ENCODE data around the gene SNAPC4.

The SNAPC4 gene

GRCh38 chr9:136395020-136395340 lies 5.0 kb downstream of the SNAPC4 start:
- Histone ChIP-seq H3K4me3 (no peak overlapping the region), H3K27ac (no peak overlapping the region)

GRCh38 chr9:136394312-136395019 lies 5.5 kb downstream of the SNAPC4 start:
- H3K27ac ChIP-seq, result no peak overlapping the region
- H3K4me3 ChIP-seq, result no peak overlapping the region

- Histone ChIP-seq H3K27ac (no peak overlapping the region), H3K4me3 (no peak overlapping the region)
Observed at GRCh38 chr9:136393531-136393930, 6.4 kb downstream of the SNAPC4 start.

- Histone ChIP-seq H3K27ac (no peak overlapping the region), H3K4me3 (no peak overlapping the region)
Observed at GRCh38 chr9:136392538-136393449, 7.2 kb downstream of the SNAPC4 start.

- Histone ChIP-seq H3K4me3 (no peak overlapping the region), H3K27ac (no peak overlapping the region)
Observed at GRCh38 chr9:136391737-136392537, 8.0 kb downstream of the SNAPC4 start.

- no peak overlapping the region for H3K4me3 ChIP-seq
- H3K27ac ChIP-seq, result no peak overlapping the region
Observed at GRCh38 chr9:136389396-136389795, 10.6 kb downstream of the SNAPC4 start.

GRCh38 chr9:136387217-136387616 lies 12.8 kb downstream of the SNAPC4 start:
- no peak overlapping the region for H3K27ac ChIP-seq
- no peak overlapping the region for H3K4me3 ChIP-seq

GRCh38 chr9:136386018-136386417 lies 14.0 kb downstream of the SNAPC4 start:
- H3K27ac ChIP-seq, result no peak overlapping the region
- H3K4me3 ChIP-seq, result no peak overlapping the region

GRCh38 chr9:136385015-136385414 lies 15.0 kb downstream of the SNAPC4 start:
- Histone ChIP-seq H3K27ac (no peak overlapping the region), H3K4me3 (no peak overlapping the region)

GRCh38 chr9:136383436-136383835 lies 16.5 kb downstream of the SNAPC4 start:
- no peak overlapping the region for H3K4me3 ChIP-seq
- H3K27ac ChIP-seq, result no peak overlapping the region

GRCh38 chr9:136381966-136382513 lies 17.9 kb downstream of the SNAPC4 start:
- H3K27ac ChIP-seq, result no peak overlapping the region

GRCh38 chr9:136381311-136381710 lies 18.7 kb downstream of the SNAPC4 start:
- no peak overlapping the region for H3K4me3 ChIP-seq
- no peak overlapping the region for H3K27ac ChIP-seq

More at GRCh38 chr9:136381966-136382513, 17.9 kb downstream of the SNAPC4 start:
- no peak overlapping the region for H3K4me3 ChIP-seq

GRCh38 chr9:136380381-136380780 lies 19.6 kb downstream of the SNAPC4 start:
- H3K27ac ChIP-seq, result no peak overlapping the region
- H3K4me3 ChIP-seq, result no peak overlapping the region

GRCh38 chr9:136379891-136380290 lies 20.1 kb downstream of the SNAPC4 start:
- no peak overlapping the region for H3K27ac ChIP-seq
- H3K4me3 ChIP-seq, result no peak overlapping the region

- Histone ChIP-seq H3K27ac (no peak overlapping the region), H3K4me3 (no peak overlapping the region)
Observed at GRCh38 chr9:136379401-136379800, 20.6 kb downstream of the SNAPC4 start.

GRCh38 chr9:136379003-136379287 lies 21.0 kb downstream of the SNAPC4 start:
- H3K4me3 ChIP-seq, result no peak overlapping the region
- H3K27ac ChIP-seq, result no peak overlapping the region

- no peak overlapping the region for H3K4me3 ChIP-seq
- no peak overlapping the region for H3K27ac ChIP-seq
Observed at GRCh38 chr9:136378170-136379002, 21.6 kb downstream of the SNAPC4 start.

GRCh38 chr9:136377341-136378169 lies 22.4 kb downstream of the SNAPC4 start:
- H3K4me3 ChIP-seq, result no peak overlapping the region
- no peak overlapping the region for H3K27ac ChIP-seq

- Histone ChIP-seq H3K4me3 (no peak overlapping the region), H3K27ac (peak overlapping the region in 1 of 21 experiments; percentile 14)
Observed at GRCh38 chr9:136376457-136376856, 23.5 kb downstream of the SNAPC4 start.
